SU-DHL-6 (cell line): ENCODE data around the gene FBXO10.
A peak's percentile ranks its signal among the peaks of the same experiment; 100 is the strongest.
"Not testable (repeated sequence)": the region's sequence is repeated elsewhere in the genome, so short reads cannot be mapped to it uniquely, and the experiment has no call there.

ENCODE experiments used
- H2AFZ ChIP-seq: fragments of 200-600 bp; sonication (generic); 2 replicates; pipeline ENCODE4 v1.6.1; 2014; ENCODE audit warnings: low read depth, mild to moderate bottlenecking, moderate library complexity, mixed read lengths, antibody characterized with exemption, low read length; ENCODE audit not compliant: severe bottlenecking
- H3F3A ChIP-seq: fragments of 200-600 bp; shearing (Covaris generic); 2 replicates; pipeline ENCODE4 v1.6.0; 2016; ENCODE audit warnings: antibody characterized with exemption, mild to moderate bottlenecking; ENCODE audit not compliant: insufficient read depth
- H3K27ac ChIP-seq: fragments of 200-600 bp; sonication (generic); 2 replicates; pipeline ENCODE4 v1.5.1; 2016; ENCODE audit warnings: low read depth, mild to moderate bottlenecking, low read length, moderate library complexity, mixed read lengths
- H3K27me3 ChIP-seq: fragments of 200-600 bp; sonication (generic), shearing (Covaris generic); 2 replicates; pipeline ENCODE4 v1.6.0; 2014; ENCODE audit warnings: mild to moderate bottlenecking, low read length
- H3K36me3 ChIP-seq: fragments of 200-600 bp; sonication (generic); 2 replicates; pipeline ENCODE4 v1.6.1; 2014; ENCODE audit warnings: mild to moderate bottlenecking, low read length, mixed read lengths
- H3K4me2 ChIP-seq: fragments of 300-600, 200-600 bp; shearing (Covaris generic), sonication (generic); 2 replicates; pipeline ENCODE4 v1.6.0; 2014; ENCODE audit warnings: low read length, low read depth, mild to moderate bottlenecking; ENCODE audit not compliant: poor library complexity, severe bottlenecking
- H3K4me3 ChIP-seq: fragments of 200-600 bp; sonication (generic); 2 replicates; pipeline ENCODE4 v1.5.1; 2014; ENCODE audit warnings: antibody characterized with exemption, low read length, mild to moderate bottlenecking, mixed read lengths; ENCODE audit not compliant: insufficient read depth, poor library complexity, severe bottlenecking
- H3K79me2 ChIP-seq: fragments of 200-600 bp; sonication (generic); 2 replicates; pipeline ENCODE4 v1.6.1; 2014; ENCODE audit warnings: mild to moderate bottlenecking, low read length, moderate library complexity; ENCODE audit not compliant: insufficient read depth
- H3K9ac ChIP-seq: fragments of 200-600 bp; sonication (generic); 2 replicates; pipeline ENCODE4 v1.7.0; 2014; ENCODE audit warnings: mild to moderate bottlenecking, low read length
- H3K9me2 ChIP-seq: fragments of 200-600 bp; sonication (generic); replicated peaks from 2 replicates; pipeline ENCODE4 v1.6.1; 2014; ENCODE audit warnings: low read length; ENCODE audit not compliant: insufficient read depth
- H3K9me3 ChIP-seq: fragments of 200-600 bp; sonication (generic); 2 replicates; pipeline ENCODE4 v1.6.1; 2014; ENCODE audit warnings: low read length, mixed read lengths; ENCODE audit not compliant: insufficient read depth
- H4K20me1 ChIP-seq: fragments of 200-600 bp; sonication (generic); 2 replicates; pipeline ENCODE4 v1.6.1; 2014; ENCODE audit warnings: low read depth, mild to moderate bottlenecking, antibody characterized with exemption, low read length, moderate library complexity, mixed read lengths
- EZH2phosphoT487 ChIP-seq: fragments of 200-600 bp; sonication (generic), shearing (Covaris generic); conservative IDR thresholded peaks from 2 replicates; pipeline ENCODE4 v1.6.1; 2018; ENCODE audit warnings: mild to moderate bottlenecking, antibody characterized with exemption, low read length, moderate library complexity, mixed read lengths
- TF ChIP-seq, protein P1 (sequence below): fragments of 200-600 bp; sonication (generic); IDR thresholded peaks from one replicate; pipeline ENCODE4 v1.5.1; 2017; ENCODE audit warnings: antibody characterized with exemption, mild to moderate bottlenecking, low read length, moderate library complexity; ENCODE audit not compliant: insufficient read depth, poor library complexity, severe bottlenecking

FBXO10 gene

GRCh38 chr9:37511016-37512010, 64.9 kb downstream of the FBXO10 start:
- no peak overlapping the region for H2AFZ ChIP-seq
- no peak overlapping the region for H3K9ac ChIP-seq
- H3K4me2 ChIP-seq, result no peak overlapping the region
- H4K20me1 ChIP-seq, result no peaks in the 10 kb centered on the region
- TF ChIP-seq, protein P1, sequence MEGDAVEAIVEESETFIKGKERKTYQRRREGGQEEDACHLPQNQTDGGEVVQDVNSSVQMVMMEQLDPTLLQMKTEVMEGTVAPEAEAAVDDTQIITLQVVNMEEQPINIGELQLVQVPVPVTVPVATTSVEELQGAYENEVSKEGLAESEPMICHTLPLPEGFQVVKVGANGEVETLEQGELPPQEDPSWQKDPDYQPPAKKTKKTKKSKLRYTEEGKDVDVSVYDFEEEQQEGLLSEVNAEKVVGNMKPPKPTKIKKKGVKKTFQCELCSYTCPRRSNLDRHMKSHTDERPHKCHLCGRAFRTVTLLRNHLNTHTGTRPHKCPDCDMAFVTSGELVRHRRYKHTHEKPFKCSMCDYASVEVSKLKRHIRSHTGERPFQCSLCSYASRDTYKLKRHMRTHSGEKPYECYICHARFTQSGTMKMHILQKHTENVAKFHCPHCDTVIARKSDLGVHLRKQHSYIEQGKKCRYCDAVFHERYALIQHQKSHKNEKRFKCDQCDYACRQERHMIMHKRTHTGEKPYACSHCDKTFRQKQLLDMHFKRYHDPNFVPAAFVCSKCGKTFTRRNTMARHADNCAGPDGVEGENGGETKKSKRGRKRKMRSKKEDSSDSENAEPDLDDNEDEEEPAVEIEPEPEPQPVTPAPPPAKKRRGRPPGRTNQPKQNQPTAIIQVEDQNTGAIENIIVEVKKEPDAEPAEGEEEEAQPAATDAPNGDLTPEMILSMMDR, result peak; percentile 25
- TF ChIP-seq EZH2phosphoT487, result no peak
- no peak overlapping the region for H3K4me3 ChIP-seq
- H3K9me3 ChIP-seq, result no peaks in the 10 kb centered on the region
- no peaks in the 10 kb centered on the region for H3K79me2 ChIP-seq
- 0 out of 2 replicates have a peak overlapping the region, but pooled peaks have one; percentile 2 for H3K27ac ChIP-seq
- H3K27me3 ChIP-seq, result no peaks in the 10 kb centered on the region
- peaks cover 17% of the 10 kb centered on the region for H3F3A ChIP-seq
- H3K9me2 ChIP-seq, result no peaks in the 10 kb centered on the region
- no peaks in the 10 kb centered on the region for H3K36me3 ChIP-seq

DNA sequence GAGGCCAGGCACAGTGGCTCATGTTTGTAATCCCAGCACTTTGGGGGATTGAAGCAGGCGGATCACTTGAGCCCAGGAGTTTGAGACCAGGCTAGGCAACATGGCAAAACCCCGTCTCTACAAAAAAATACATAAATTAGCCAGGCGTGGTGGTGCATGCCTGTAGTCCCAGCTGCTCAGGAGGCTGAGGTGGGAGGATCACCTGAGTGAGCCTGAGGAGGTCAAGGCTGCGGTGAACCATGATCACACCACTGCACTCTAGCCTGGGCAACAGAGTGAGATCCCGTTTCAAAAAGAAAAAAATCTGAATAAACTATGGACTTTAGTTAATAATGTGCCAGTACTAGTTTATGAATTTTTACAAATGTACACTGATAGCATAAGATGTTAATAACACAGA, 66.1 kb downstream of the FBXO10 start:
- not testable (repeated sequence) for H3K36me3 ChIP-seq, H3K4me3 ChIP-seq, H3K4me2 ChIP-seq, H3K27me3 ChIP-seq, H2AFZ ChIP-seq, H3K9me3 ChIP-seq, H4K20me1 ChIP-seq, H3K79me2 ChIP-seq, H3K9ac ChIP-seq, H3K9me2 ChIP-seq
- Histone ChIP-seq H3F3A (peaks cover 21% of the 10 kb centered on the region), H3K27ac (peak overlapping the region; percentile 2; the same call in 1 of the 2 replicates)

DNA sequence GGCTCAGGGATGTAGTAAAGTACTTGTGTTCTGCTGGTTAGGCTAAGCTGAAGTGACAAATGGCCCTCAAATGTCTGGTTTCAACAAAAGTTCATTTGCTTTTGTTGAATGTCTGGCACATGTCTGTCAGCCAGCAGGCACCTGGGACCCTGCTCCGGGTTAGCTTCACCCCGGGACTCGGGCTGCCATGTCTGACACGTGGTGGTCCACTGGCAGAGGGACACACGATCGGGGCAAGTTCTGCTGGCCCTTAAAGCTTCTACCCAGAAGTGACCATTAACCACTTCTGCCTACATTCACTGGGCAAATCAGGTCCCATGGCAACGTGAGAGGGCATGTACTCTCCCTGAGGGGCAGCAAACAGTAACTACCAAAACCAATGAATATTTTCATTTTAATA, 66.6 kb downstream of the FBXO10 start:
- H3K27me3 ChIP-seq, result no peaks in the 10 kb centered on the region
- no peak overlapping the region for H2AFZ ChIP-seq
- no peaks in the 10 kb centered on the region for H4K20me1 ChIP-seq
- no peak overlapping the region for H3K27ac ChIP-seq
- no peaks in the 10 kb centered on the region for H3K9me3 ChIP-seq
- H3K9ac ChIP-seq, result no peak overlapping the region
- H3K36me3 ChIP-seq, result no peaks in the 10 kb centered on the region
- no peak overlapping the region for H3K4me3 ChIP-seq
- peaks cover 21% of the 10 kb centered on the region for H3F3A ChIP-seq
- TF ChIP-seq, protein P1, result no peak
- no peak for TF ChIP-seq EZH2phosphoT487
- no peaks in the 10 kb centered on the region for H3K79me2 ChIP-seq
- no peak overlapping the region for H3K4me2 ChIP-seq
- H3K9me2 ChIP-seq, result no peaks in the 10 kb centered on the region

GRCh38 chr9:37508834-37509206, 67.4 kb downstream of the FBXO10 start:
- H4K20me1 ChIP-seq, result no peaks in the 10 kb centered on the region
- no peak overlapping the region for H3K4me3 ChIP-seq
- H3K9me3 ChIP-seq, result no peaks in the 10 kb centered on the region
- H3K27me3 ChIP-seq, result no peaks in the 10 kb centered on the region
- H3K9me2 ChIP-seq, result no peaks in the 10 kb centered on the region
- no peak overlapping the region for H3K4me2 ChIP-seq
- no peak overlapping the region for H3K27ac ChIP-seq
- H2AFZ ChIP-seq, result no peak overlapping the region
- TF ChIP-seq, protein P1, result peak; percentile 28
- TF ChIP-seq EZH2phosphoT487, result no peak
- H3K79me2 ChIP-seq, result no peaks in the 10 kb centered on the region
- no peaks in the 10 kb centered on the region for H3K36me3 ChIP-seq
- H3K9ac ChIP-seq, result no peak overlapping the region
- H3F3A ChIP-seq, result peaks cover 21% of the 10 kb centered on the region
